ENCODE results near the gene CCNY.
A peak's percentile ranks its signal among the peaks of the same experiment; 100 is the strongest.

The CCNY gene

DNA sequence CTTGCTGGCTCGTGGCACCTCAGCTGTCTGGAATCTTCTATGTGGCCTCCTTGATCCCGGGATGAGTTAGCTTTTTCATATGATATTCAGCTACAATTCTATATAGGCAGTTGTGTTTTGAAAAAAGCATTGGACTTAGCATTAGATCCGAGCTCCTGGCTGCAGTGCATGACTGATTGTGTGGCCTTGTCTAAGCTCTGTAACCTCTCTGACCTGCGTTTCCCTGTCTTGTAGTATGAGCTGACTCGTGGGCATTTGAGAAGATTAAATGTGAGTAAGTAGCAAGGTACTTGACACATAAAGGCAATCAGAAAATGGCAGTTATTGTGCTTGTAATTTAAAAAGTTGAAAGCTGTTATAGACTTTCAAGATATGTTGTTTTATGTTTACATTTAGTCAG is 85.9 kb downstream of the CCNY start:
- H3K4me3 ChIP-seq (ENCODE audit: low read depth, low read length) = no peak overlapping the region
- TF ChIP-seq, protein P1, sequence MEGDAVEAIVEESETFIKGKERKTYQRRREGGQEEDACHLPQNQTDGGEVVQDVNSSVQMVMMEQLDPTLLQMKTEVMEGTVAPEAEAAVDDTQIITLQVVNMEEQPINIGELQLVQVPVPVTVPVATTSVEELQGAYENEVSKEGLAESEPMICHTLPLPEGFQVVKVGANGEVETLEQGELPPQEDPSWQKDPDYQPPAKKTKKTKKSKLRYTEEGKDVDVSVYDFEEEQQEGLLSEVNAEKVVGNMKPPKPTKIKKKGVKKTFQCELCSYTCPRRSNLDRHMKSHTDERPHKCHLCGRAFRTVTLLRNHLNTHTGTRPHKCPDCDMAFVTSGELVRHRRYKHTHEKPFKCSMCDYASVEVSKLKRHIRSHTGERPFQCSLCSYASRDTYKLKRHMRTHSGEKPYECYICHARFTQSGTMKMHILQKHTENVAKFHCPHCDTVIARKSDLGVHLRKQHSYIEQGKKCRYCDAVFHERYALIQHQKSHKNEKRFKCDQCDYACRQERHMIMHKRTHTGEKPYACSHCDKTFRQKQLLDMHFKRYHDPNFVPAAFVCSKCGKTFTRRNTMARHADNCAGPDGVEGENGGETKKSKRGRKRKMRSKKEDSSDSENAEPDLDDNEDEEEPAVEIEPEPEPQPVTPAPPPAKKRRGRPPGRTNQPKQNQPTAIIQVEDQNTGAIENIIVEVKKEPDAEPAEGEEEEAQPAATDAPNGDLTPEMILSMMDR (conservative IDR thresholded peaks at IDR 0.05; ENCODE audit: low read depth, low read length) = no peak
- no peak for DNase-seq (ENCODE audit: low read depth)

DNA sequence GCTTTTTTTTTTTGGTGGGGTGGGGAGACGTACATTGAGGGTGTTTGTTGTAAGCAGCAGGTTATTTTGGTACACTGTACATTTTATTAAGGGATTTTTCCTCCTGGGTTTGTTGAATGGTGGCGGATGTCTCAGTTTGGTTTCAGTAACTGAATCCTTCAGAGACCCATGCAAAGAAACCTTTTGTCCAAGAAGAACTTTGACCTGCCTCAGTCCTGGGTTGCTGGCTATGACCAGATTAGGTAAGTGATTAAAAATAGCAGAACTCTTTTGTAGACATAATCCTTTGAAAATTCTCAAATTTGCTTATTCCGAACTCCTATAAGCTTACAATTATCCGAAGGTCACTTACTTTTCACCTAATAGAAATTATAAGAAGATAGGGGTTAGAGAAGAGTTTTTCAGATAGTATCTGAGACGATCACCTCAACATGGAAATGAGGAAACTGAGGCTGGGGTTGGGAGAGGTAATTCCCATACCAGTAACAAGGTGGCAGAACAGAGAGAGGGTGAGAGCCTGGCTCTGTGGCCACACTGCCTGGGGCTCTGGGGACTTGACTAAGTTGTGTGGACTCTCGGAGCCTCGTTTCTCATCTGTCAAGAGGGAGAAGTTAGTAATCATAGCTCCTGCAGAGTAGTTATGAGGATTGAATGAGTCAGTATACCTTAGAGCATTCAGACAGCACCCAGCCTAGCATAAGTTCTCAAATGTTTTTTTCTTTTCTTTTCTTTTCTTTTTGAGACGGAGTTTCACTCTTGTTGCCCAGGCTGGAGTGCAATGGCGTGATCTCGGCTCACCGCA is 87.4 kb downstream of the CCNY start:
- TF ChIP-seq, protein P1 (conservative IDR thresholded peaks at IDR 0.05; ENCODE audit: low read depth, low read length) = no peak
- no peak overlapping the region for H3K4me3 ChIP-seq (ENCODE audit: low read depth, low read length)
- peak; percentile 83 for DNase-seq (ENCODE audit: low read depth)

DNA sequence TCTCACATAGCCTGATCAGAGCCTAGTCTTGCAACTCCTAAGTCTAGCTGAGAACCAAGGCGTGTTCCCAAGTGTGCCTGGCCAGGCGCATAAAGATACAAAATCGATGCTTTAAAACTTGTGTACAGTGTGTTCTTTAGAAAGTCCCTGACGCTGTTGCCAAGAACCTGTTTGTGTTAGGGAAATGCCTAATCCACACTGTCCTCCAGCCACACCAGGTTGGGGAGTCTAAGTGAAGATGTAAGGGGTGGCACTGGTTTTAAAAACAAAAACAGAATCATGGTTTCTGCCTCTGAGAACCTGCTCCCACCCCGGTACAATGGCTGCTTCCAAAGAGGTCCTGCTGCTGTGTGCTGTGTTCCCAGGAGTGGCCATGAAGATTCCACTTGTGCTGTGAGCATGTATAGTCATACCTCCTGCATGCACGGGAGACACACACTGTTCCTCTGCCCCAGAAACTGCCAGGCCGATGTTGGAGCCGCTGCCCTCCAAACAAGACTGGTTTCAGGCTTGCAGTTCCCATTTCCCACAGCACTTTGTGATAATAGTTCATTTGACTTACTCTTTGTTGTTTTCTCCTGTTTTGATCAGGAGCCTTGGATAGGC is 88.5 kb downstream of the CCNY start:
- TF ChIP-seq, protein P1 (conservative IDR thresholded peaks at IDR 0.05; ENCODE audit: low read depth, low read length) = no peak
- H3K4me3 ChIP-seq (ENCODE audit: low read depth, low read length) = no peak overlapping the region
- peak; percentile 43 for DNase-seq (ENCODE audit: low read depth)

DNA sequence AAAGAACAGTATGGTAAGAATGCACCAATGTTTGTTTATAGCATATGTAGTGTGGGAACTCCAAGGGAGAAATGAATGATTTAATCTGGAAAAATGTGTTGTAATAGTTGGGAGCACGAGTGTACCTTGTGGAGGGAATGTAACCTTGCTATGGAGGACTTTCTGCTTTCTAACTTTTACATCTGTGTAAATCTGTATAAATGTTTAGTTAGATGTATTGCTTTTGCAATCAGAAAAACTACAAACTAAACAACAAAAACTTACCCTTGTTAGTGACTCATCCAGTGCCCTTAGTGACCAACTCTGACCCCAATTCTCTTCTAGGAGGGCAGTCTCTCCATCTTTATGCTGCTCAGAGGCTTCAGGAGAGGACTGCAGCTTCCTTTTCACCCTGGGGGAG is 89.3 kb downstream of the CCNY start:
- H3K4me3 ChIP-seq (ENCODE audit: low read depth, low read length) = no peak overlapping the region
- TF ChIP-seq, protein P1 (conservative IDR thresholded peaks at IDR 0.05; ENCODE audit: low read depth, low read length) = peak; percentile 22
- peak; percentile 50 for DNase-seq (ENCODE audit: low read depth)

DNA sequence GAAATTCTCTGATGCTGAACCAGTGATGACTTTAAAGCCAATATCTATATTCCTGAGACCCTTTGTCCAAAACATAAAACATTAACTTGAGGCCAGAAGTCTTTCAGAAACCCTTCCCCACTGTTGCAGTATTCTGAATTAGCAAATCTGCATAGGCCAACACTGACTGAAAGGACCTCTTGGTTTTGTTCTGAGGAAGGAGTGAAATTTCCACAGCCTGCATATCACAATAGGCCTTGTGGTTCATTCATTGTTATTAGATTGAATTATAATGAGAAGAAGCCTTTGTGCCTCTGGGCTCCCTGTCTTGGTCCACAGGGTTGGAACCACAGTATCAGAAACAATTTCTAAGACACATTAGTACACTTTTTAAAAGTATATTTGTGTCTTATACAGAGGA is 90.3 kb downstream of the CCNY start:
- TF ChIP-seq, protein P1 (conservative IDR thresholded peaks at IDR 0.05; ENCODE audit: low read depth, low read length) = no peak
- H3K4me3 ChIP-seq (ENCODE audit: low read depth, low read length) = no peak overlapping the region
- DNase-seq (ENCODE audit: low read depth) = no peak

DNA sequence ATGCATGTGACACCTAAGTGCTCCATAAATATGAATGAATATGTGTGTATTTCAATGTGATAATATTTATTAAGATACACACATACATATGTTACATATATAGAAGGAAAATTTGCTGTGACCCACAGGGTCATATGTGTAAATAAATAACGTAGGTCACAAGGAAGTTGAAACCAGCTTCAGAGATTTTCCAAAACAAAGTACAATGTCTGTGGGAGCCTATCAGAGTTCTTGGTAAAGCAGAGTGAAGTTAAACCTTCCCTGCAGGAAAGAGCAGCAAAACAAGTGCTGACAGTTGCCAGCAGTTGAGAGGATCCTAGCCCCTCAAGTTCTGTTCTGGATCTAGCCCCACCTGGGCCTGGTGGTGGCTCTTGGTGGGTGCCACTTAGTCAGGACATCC is 91.2 kb downstream of the CCNY start:
- DNase-seq (ENCODE audit: low read depth) = no peak
- no peak overlapping the region for H3K4me3 ChIP-seq (ENCODE audit: low read depth, low read length)
- TF ChIP-seq, protein P1 (conservative IDR thresholded peaks at IDR 0.05; ENCODE audit: low read depth, low read length) = no peak

DNA sequence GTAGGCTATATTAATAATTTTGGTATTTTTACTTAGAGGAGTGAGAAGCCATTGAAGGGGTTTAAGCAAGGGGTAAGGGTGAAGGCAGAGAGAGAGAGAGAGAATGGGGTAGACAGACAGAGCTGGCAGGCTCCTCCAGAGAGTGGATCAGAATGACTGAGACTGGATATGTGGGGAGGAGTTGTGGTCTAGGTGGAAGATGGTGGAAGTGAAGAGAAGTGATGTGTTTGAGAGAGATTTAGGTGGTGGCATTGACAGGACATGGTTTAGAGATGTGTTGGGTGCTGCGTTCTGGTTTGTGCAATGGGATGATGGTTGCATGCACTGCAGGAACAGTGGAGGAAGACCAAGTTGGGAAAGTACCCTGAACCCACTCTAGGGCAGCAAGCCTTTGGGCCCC is 92.2 kb downstream of the CCNY start:
- H3K4me3 ChIP-seq (ENCODE audit: low read depth, low read length) = no peak overlapping the region
- DNase-seq (ENCODE audit: low read depth) = no peak
- TF ChIP-seq, protein P1 (conservative IDR thresholded peaks at IDR 0.05; ENCODE audit: low read depth, low read length) = no peak

Measured in choroid plexus epithelial cell (primary cell).